HG02973 (cell line): ENCODE results near the gene CST6.
"Not testable (repeated sequence)": the region's sequence is repeated elsewhere in the genome, so short reads cannot be mapped to it uniquely, and the experiment has no call there.

Source experiments
- ATAC-seq: cut with Tn5 transposase; IDR thresholded peaks from one replicate; pipeline ENCODE4 v1.9.1; 2021; ENCODE audit warnings: moderate library complexity; ENCODE audit not compliant: unreplicated experiment

The CST6 gene

DNA sequence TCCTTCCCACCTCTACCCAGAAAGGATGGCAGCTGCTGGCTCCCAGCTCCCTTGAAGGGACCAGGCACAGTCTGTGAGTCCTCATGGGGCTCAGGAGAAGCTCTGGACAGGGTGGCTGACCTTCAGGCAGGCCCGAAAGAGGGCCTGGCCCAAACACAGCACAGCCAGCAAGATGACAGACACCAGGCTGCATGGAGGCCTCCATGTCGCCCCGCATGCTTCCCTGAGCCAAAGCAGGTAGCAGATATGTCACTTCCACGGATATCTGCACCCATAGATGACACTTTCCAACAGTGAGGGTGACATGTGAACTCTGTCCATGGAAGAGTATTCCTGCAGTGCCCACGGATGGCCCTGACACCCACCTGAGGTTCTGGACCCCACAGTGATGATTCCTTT is 28.2 kb upstream of the CST6 start:
- no peak for ATAC-seq

GRCh38 chr11:65987336-65987735 is 24.5 kb upstream of the CST6 start:
- ATAC-seq: no peak

- ATAC-seq: peak; percentile 95
These were observed 22.8 kb upstream of the CST6 start for GRCh38 chr11:65988791-65989592.

- no peak for ATAC-seq
These were observed 19.8 kb upstream of the CST6 start for GRCh38 chr11:65992056-65992455.

GRCh38 chr11:65997286-65997685 is 14.5 kb upstream of the CST6 start:
- no peak for ATAC-seq

- peak; percentile 65 for ATAC-seq
These were observed 9.7 kb upstream of the CST6 start, which contains the start of the genes BANF1 and EIF1AD for GRCh38 chr11:66001942-66002647. Gene BANF1, plus strand, starts transcription at chr11:66002503. Its CDS starts 748 bp downstream, at chr11:66003251. Gene EIF1AD, minus strand, starts transcription at chr11:66002157. Its CDS starts 1,768 bp downstream, at chr11:66000389.

- ATAC-seq: peak; percentile 34
These were observed 9.1 kb upstream of the CST6 start for GRCh38 chr11:66002648-66003225.

GRCh38 chr11:66003291-66003690 is 8.5 kb upstream of the CST6 start:
- no peak for ATAC-seq

DNA sequence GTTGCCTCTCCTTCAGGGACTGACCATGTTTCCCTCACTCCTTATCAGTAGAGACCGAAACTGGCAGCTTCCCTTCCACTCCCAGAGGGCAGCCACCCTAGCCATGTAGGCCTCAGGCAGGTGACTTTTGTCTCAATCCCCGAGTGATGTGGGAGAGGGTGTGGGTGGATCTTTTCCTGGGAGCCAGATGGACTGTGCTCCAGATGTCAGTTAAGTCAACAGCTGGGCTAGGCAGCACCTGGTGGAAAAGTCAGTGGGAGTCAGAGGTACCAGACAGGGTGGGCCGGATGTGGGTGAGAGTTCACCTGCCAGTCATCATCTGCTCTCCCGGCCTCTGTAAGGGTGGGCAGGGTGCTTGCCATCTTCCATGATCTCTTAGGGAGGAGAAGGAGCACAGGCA is 7.6 kb upstream of the CST6 start:
- no peak for ATAC-seq

DNA sequence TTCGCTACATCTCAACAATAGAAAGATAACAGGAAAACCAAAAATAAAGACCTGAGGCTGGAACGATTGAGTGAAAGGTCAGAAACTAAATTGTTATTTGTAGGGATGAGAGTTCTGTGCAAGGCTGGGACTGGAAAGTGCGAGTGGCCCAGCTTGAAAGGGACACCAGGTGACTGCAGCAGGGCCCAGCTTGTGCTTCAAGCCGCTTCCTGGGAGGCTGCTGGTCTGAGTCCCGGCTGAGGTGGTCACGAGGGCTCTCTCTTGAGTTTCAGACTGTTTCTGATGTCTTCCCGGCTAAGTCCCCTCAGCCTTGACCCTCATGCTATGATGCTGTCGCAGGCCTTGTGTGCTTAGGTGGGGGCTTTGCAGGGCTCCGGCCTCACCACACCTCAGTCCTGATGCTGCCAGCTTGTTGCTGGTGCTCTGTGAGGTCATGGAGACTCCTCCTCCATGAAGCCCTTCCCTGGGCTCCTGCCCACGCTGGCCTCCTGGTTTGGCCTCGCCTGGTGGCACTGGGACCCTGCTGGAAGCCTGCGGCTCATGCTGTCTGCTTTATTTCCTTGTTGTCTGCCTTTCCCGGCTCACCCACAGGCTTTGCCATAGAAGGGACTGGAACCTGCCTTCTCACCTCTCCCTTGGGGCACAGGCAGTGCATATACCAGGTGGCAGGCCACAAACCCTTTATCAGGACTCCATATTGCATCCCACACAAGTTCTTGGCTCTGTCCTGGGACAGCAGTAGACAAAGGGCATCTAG is 5.5 kb upstream of the CST6 start:
- ATAC-seq: no peak

GRCh38 chr11:66006891-66007176 is 5.0 kb upstream of the CST6 start:
- no peak for ATAC-seq

- no peak for ATAC-seq
These were observed 4.6 kb upstream of the CST6 start for GRCh38 chr11:66007201-66007634.

DNA sequence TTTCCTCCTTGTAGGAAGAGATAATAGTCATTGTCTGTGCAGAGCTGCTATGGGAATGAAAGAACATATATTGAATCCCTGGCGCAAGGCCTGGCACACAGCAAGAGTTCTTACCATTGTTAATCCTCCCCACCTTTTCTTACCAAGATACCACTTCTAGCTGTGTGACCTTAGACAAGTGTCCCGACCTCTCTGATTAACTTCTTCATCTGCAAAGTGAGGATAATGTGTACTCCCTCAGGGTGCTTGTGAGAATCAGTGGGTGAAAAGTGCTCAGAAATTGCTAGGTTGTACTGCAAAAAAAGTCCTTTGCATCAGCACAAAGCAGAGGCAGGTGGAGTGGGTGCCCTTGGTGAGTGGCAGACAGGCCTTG is 3.7 kb upstream of the CST6 start:
- no peak for ATAC-seq

- ATAC-seq: no peak
These were observed 3.2 kb upstream of the CST6 start for GRCh38 chr11:66008468-66009101.

DNA sequence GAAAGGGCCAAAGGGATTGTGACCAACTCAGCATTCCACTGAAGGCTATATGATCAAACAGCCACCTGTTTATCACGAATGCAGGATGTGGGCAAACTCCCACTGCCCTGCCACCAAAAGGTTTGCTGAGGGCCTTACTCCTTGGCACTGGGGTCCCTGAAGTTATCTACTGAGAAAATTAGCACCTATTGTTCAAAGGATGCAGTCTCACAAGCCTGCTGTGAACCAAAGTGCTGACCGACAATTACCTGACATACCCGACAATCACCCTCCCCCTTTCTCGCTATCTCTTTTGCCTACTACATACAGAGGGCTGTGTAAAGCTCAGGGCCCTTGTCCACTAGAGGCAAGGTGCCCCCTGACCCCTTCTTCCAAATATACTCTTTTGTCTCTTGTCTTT is 1.8 kb upstream of the CST6 start:
- not testable (repeated sequence) for ATAC-seq

DNA sequence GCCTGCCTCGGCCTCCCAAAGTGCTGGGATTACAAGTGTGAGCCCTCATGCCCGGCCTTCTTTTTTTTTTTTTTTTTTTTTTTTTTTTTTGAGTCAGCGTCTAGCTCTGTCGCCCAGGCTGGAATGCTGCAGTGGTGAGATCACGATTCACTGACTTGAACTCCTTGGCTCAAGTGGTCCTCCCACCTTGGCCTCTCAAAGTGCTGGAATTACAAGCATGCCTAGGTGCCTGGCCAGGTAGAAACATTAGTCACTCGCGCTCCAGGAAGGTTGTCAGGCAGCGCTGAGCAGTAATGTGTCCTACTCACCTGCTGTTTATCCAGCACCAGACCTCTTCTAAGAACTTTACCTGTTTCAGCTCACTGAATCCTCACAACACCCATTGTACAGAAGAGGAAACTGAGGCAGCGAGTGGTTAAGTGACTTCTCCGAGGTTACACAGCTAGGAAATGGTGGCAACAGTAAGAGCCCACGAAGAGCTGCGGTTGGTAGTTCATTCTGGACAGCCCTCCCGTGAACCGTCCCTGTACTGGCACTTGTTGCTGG is 496 bp upstream of the CST6 start:
- no peak for ATAC-seq

GRCh38 chr11:66012371-66012945 is 650 bp downstream of the CST6 start:
- no peak for ATAC-seq

DNA sequence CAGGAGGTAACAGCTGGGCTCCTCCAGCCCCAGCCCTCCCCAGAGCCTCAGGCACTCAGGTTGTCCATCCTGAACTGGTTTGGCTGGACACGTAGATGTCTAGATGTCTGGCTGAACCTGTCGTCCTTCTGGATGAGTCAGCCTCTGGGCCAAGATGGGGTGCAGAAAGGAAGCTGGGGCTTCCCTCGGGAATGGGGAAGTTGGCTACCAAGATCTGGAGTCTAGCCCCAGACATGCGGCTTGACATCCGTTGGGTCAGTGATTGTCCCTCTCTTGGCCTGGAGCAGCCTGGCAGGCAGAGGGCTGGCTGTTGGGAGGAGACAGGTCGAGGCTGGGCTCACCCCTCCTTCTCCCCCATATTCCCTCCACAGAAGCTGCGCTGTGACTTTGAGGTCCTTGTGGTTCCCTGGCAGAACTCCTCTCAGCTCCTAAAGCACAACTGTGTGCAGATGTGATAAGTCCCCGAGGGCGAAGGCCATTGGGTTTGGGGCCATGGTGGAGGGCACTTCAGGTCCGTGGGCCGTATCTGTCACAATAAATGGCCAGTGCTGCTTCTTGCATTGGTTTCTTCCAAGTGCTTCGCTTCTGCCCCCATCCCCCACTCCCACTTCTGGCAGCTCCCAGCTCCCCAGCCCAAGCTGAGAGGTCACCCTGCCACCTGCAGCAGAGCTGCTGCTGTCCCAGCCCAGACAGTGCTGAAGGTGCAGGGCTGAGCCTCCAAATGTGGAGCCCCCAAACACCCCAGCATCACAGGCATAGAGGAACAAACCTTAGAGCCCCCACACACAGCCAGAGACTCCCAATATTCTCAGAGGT is 1.3 kb downstream of the CST6 start:
- ATAC-seq: no peak

DNA sequence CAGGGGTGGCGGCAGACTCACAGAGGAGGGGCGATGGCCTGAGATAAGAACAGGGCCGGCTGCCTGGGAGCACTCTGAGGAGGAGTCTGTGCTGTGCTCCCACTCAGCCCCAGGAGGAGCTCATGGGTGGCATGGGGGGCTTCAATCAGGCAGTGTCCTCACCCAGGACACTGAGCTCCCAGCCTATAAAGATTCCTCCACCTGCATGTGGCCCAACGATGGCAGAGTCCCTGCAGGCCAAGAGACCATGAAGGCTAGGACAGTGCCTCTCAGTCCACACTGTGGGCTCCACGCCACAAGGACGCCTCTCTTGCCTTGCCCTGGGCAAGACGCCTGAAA is 1.9 kb downstream of the CST6 start:
- no peak for ATAC-seq
